HG02571 (cell line): ENCODE results near the gene IRF2BP2.
A peak's percentile ranks its signal among the peaks of the same experiment; 100 is the strongest.

Experiments
- ATAC-seq: cut with Tn5 transposase; IDR thresholded peaks from one replicate; pipeline ENCODE4 v1.9.1; 2021; ENCODE audit warnings: mild to moderate bottlenecking, moderate library complexity; ENCODE audit not compliant: unreplicated experiment

Gene IRF2BP2

DNA sequence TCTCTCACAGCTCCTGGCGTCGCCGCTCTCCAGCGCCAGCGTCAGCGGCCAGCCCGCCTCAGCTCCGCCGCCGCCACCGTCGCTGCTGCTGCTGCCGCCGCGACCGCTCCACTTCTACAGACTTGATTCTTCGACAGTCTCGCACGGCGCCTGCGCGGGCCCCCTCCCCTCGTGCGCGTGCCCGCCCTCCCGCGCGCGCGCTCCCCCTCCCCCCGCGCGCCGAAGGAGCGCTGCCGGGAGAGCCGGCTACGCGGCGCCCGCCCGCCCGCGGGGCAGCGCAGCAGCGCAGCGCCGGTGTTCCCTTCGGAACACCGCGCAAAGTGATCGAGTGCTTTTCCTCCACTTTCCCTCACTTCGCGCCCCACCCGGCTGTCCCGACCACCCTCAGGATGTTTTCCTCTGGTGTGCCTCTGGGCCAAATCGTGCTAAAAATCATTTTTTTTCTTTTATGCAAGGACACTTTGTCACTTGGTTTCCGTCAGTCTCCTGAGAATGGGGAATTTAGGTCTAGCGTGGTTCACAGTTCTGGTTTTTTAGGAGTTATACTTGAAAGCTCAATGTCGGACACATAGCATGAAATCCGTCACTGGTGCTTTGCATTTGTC, at the start of gene IRF2BP2:
Gene IRF2BP2, minus strand, starts transcription at position 118 of the 605 bp plus-strand sequence. CDS start 684 bp downstream, outside the sequence.
- peak; percentile 18 for ATAC-seq

DNA sequence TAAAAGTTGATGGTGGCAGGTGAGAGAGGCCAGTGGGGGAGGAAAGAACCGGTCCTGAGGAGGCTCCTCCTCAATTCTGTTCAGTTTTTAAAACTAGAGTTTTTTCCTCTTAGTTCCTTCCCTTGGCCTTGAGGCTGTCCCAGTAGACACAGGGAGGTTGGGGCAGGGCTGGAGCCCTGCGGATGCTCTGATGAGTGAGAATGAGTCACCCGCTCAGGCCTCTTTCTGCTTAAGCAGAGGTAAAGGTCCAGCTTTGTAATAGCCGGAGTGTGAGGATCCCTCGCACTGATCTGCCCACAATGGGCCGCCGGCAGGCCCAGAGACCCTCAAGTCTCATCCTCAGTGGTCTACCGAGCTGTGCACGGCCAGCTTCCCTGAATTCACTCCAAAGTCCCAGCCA, 49.6 kb upstream of the IRF2BP2 start:
- no peak for ATAC-seq

DNA sequence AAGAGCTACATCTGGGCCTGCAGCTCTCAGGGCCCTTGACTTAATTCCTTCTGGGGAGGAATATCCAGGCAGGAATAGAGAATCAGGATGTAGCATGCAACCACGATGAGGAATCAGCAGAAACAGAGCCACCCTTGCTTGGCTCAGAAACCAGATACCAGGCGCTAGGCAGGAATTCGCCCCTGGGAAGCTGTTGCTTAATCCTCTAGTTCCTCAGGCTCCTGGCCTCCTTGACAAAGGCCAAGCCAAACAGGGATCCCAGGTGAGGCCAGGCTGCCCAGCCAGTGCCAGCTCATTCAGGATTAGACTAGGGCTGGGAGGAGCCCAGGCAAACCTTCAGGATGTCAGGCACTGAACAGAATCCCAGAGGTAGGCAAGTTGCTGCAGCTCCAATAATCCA, 48.2 kb upstream of the IRF2BP2 start:
- ATAC-seq, result no peak

DNA sequence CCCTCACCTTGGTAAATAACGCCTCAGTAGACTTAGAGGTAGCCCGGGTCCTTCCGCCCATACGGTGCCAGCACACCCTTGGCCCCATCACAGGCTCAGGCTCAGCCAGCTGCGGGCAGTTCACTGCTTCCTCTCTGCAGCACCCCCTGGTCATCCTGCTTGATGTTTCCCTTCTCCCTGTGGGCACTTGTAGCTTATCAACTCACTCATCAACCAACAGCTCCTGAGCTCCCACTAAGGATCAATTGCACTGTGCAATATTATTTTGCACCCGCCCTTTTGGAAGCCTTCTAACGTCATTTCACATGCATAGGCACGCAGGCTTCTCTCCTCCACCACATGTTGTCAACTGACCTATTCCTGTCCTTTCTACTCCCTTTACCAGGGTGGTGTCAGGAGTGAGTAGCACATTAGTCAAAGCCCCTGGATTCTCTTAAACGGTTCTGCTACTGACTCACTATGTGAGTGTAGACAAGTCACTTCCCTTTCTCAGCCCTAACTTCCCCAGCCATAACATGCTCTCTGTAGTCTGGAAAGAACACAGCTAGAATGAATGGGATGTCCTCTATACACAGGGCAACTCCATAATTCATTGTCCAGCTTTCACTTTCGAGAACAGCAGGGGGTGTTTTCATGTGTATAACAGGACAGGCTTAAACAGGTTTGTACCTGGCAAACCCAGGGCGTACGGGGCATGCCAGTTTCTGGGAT, 47.1 kb upstream of the IRF2BP2 start:
- ATAC-seq, result no peak

DNA sequence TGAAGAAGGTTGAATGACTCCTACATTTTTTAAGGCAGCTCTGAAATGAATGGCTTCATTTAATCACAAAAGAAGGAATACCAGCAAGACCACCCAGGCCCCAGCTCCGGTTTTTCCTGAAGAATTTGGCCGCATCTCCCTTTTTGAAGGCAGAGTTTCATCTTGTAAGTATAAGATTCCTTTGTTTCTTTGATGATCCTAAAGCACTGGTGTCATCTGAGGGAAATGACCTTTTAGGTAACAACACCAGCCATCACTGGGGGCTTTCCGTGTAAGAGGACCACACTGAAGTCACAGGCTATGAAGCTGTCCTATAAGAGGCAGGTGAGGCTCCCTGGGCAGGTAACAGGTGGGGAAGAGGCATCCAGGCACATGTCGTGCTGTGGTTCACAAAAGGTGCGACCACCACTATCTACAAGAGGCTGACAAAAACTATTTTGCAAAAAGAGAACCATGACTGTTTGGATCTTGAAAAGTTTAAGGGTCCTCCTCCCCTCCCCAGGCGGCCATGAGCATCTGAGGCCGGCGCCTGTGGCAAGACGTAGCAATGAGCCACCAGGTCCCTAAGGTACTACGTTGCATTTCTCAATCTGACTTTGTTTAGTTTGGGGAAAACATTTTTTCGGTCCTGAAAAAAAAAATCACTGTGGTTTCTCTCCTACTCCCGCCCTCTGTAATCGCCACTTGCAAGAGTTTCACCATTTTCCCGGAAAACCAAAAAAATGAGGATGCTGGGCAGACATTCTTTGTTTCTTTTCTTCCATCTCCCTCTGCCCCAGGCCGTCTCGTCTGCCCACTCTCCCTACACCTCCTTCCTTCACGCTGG, 46.3 kb upstream of the IRF2BP2 start:
- ATAC-seq, result no peak

DNA sequence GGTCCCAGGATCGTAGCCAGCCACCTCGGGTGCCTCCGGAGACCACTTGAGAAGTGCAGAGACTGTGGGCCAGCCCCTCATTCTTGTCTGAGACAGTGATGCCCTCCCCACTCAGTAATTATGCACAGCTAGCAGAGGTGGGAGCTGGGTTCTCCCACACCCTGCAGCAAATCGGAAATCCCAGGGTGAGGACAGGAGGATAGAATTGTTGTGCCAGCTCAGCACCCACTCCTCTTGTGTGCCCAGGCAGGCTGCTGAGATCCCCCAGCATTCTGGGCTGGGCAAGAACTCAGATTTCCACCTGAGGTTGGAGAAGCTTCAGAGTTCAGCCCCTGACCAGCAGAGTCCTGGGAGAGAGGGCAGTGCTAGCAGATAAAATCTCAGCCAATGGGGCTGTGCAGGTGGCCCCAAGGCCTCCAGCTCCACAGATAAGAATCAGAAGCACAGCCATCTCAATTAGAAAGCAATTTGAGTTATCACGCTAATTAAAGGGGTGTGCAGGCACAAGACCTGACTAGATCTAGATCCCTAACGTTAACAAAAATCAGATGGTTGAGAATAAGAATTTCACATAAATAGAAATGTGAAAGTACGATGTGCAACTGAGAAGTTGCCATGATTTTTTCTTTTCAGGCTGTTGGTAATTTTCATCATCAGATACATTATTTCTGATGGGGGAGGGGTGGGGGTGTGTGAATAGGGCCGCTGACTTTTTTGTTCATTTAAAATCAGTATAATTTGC, 45.5 kb upstream of the IRF2BP2 start:
- ATAC-seq, result no peak

DNA sequence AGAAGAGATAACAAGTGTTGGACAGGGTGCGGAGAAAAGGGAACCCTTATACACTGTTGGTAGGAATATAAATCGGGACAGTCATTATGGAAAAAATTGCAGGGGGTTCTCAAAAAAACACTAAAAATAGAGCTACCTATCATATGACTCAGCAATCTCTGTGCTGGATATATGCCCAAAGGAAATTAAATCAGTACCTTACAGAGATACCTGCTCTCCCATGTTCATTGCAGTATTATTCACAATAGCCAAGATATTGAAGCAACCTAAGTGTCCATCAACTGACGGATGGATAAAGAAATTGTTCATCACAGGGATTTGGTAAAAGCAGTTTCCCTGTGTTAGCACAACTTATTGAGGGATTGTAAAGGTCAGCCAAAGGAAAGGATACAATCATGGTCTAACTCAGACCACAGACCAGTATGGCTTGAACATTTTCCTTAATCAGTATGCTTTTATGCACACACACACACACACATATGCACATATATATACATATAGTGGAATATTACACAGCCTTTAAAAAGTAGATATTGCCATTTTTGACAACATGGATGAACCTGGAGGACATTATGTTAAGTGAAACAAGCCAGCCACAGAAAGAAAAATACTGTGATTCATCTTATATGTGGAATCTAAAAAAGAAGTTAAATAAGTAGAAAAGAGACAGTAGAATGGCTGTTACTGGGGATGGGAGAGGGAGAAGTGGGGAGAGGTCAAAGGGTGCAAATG, 44.2 kb upstream of the IRF2BP2 start:
- ATAC-seq, result no peak

DNA sequence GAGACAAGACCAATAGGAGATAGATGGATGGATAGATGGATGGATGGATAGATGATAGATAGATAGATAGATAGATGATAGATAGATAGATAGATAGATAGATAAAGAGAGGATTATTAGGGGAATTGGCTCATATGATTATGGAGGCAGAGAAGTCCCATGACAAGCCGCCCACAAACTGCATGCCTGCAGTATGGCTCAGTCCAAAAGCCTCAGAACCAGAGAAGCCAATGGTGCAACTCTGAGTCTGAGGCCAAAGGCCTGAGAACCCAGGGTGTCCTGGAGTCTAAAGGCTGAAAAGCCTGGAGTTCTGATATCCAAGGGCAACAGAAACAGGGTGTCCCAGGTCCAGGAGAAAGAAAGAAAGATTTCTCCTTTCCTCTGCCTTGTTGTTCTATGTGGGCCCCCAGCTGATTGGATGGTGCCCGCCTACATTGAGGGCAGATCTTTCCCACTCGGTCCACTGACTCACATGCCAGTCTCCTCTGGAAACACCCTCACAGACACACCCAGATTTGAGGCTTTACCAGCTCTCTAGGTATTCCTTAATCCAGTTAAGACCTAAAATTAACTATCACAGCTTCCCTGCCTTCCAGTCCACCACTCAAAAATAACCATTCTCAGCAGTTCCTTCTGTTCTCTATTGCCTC, 39.6 kb upstream of the IRF2BP2 start:
- ATAC-seq, result no peak

DNA sequence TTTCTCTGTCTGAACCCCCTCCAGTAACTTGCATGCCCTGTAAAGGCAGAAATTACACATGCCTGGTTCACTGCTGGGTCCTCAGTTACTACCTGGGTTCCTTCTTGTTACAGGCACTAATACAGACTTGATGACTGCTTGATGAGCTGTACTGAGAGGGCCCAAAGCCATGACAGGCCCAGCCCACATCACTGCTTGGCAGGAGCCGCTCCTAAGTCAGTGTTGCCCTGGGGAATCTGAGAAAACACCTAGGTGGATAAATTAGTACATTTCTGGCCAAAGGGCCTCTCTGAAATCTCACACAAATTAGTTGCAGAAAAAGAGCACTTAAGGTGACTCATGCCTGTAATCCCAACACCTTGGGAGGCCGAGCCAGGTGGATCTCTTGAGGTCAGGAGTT, 37.8 kb upstream of the IRF2BP2 start:
- no peak for ATAC-seq

DNA sequence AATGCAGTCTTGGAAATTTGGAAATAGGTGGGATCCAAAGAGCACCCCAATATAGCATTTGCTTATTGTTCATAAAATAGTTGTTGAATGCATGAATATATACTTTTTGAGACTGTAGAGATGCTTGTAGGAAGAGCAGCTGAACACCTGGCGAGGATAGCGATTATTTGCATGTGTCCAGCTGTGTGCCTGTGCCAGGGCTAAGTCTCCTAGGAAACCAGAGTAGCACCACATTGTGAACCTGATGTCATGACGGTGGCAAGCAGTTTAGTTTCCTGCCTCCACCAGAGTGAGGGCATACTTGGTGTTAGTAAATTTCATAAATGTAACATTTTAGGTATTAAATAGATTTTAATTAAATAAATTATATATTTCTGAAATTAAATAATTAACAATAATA, 37.3 kb upstream of the IRF2BP2 start:
- ATAC-seq, result no peak

DNA sequence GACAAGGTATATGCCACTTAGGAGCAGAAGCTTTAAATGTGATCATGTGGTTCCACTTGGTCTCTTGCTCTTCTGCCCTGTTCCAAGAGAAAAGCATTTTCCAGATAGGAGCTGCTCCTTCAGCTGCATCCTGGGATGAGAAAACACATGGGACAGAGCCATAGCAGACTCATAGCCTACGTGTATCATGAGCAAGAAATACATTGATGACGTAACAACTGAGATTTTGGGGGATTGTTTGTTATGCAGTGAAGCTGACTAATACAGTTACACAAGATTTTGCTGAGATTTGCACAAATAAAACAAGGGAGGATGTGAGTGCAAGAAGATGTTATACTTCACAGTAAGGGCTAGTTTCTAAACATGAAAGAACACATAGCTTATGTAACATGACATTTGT, 36.0 kb upstream of the IRF2BP2 start:
- ATAC-seq, result no peak

DNA sequence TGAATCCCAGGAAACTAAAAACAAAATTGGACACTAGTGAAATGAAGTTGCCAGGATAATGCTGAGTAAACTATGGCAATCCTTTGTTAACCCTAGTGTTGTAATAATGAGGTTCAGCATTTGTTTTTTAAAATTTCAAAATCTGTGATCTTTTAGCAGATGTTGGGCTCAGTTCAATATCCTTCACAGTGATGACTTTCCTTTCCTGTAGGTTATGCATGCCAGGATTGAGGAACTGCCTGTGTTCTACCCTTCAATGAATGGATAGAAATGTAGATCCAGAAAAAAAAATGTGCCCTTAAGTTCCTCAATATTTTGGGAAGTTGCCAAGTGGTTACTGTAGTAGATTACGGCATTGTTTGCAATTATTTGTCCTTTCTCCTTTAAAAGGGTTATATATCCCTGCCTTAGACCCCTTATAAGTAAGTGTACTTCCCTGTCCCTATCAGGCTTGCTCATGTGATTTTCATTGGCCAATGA, 35.5 kb upstream of the IRF2BP2 start:
- no peak for ATAC-seq

DNA sequence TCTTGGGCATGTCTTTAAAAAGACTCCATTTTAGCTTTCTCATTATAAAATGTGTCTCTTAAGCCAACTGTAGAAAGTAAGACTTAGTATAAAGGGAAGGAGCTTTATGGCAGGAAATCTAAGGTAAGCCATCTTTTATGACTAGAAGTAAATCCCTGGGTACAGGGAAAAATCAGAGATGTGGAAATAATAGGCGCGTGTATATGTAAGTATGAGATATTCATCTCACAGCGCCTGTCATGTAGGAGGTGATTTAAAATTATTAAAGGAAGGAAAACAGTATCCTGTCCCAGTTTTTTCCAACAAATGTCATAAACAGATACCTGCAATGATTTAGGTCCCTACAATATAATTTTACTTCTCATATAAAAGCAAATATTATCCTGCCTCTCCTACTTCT, 35.0 kb upstream of the IRF2BP2 start:
- ATAC-seq, result no peak

DNA sequence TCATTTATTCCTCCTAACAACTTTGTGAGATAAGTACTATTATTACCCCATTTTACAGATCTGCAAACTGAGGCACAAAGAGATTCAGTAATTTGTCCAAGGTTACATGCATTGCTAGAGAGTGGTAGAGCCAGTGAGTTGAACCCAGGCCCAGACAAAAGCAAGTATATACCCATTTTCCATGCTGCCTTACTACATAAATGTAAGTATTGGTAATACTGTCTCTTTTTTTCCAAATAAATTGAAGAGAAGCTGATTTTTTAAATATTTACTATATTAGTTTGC, 33.8 kb upstream of the IRF2BP2 start:
- ATAC-seq, result no peak

DNA sequence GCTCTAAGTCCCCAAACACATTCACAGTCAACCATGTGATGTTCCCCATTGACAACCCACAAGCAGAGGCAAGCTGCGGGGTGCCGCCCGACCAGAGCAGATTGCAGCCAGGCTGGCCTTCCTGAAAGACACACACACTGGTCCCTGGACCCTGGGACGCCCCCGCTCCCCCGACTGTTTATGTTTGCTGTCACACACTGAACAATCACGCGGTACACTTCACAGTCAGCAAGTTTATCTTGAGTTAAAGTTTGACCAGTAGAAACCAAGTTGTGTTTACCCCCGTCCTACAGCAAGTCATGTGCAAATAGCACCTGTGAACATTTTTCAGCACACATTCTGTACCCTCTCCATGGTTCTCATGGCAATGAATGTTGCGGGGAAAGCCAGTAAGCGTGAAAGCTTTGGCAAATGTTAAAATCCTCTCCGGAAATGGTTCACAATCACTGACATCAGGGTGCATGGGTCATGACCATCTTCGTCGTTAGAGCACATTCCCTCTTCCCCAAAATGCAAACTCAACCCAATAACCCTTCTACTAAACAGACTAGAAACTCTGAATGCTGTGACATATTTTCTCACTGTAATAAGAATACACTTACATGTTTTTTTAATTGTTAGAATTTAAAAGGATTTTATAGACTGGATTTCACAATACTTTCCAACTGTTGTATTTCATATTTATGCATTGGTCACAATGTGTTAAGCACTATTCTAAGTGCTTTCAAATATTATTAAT, 33.3 kb upstream of the IRF2BP2 start:
- no peak for ATAC-seq

DNA sequence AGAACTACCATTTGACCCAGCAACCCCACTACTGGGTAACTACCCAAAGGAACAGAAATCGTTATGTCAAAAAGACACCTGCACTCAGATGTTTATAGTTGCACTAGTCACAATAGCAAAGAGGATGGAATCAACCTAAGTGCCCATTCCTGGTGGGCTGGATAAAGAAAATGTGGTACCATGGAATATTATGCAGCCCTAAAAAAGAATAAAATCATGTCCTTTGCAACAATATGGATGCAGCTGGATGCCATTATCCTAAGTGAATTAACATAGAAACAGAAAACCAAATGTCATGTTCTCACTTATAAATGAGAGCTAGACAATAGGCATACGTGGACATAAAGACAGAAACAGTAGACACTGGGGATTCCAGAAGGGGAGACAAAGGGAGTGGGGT, 32.5 kb upstream of the IRF2BP2 start:
- ATAC-seq, result no peak

DNA sequence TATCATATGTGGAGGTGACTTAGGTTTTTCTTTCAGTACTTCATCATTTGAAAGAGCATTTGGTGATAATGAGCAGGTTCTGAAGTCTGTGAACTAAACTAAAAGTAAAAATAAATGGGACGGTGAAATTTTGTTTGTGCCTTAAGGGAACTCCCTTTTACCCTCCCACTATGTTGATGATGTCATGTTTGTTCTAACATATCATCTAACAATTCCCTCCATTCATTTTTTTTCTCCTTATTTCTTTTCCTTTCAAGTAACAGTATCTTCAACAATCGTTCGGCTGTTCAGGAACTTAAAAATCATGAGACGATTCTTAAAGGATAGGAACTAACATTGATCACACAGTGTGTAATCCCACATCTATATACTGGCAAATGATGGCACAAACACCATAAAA, 30.0 kb upstream of the IRF2BP2 start:
- ATAC-seq, result no peak

DNA sequence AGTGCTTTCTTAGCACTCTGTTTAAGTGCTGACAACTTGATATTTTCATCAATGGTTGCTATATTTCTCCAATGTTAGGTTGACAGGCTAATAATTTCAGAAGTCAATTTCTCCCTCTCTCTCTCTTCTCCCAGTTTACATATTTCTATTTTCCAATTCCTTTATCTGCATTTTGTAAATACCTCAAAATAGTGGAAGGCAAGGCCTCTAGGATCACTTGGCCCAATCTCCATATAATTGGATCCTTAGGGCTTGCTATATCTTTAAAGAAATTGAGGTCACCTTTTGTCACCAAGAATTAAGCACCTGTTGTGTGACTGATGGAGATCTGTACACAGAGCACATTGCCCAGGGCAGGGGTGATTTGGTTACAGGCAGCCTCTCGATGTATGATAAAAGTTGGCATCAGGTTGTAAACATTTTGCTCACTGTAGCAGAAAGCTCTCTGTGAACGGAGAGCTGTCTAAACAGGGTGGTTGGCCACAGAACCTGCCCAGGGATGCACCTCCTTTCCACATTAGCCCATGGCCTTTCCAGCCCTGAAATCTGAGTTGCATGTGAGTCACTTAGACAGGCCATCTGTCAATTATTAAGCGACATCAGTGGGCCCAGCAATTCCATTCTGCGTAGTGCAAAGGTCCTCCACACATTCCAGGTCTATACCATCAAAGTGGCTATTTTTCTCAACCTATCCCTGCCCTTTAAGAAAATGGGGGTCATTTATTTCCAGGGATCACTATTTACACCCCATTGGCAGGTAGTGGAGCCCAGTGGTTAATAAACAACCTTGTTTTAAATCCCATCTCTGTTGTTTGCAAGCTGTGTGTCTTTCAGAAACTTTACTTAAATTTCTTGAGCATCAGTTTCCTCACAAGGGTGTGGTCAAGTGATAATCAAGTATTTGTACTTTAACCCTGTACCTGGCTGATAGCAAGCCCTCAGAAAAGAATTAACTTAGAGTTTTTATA, 29.1 kb upstream of the IRF2BP2 start:
- ATAC-seq, result no peak
